HCT116 (cell line): ENCODE measurements around the gene TPBGL.

Experiments
- CTCF ChIP-seq, 3 experiments: fragments of 200-600 bp in 1 of 3; sonication (generic) in 1 of 3; IDR thresholded peaks in 2 of 3; conservative IDR thresholded peaks in 1 of 3; 2 replicates each; pipeline ENCODE4 v1.5.1; 2012 to 2017; ENCODE audit warnings: low read depth in 2 of 3, low read length in 2 of 3, antibody characterized with exemption in 1 of 3, borderline replicate concordance in 1 of 3, control low read depth in 1 of 3, mild to moderate bottlenecking in 1 of 3, mixed read lengths in 1 of 3, mixed run types in 1 of 3, moderate library complexity in 1 of 3; ENCODE audit not compliant: insufficient read depth in 1 of 3
- JUND ChIP-seq: IDR thresholded peaks from 2 replicates; pipeline ENCODE4 v1.6.1; 2012
- MAX ChIP-seq: IDR thresholded peaks from 2 replicates; pipeline ENCODE4 v1.6.1; 2012
- POLR2A ChIP-seq: IDR thresholded peaks from 2 replicates; pipeline ENCODE4 v1.7.0; 2011; ENCODE audit warnings: borderline replicate concordance; ENCODE audit not compliant: insufficient read depth, insufficient read length; ENCODE audit errors: extremely low read depth

- TF ChIP-seq JUND, result no peak
- no peak for TF ChIP-seq POLR2A
- no peak for TF ChIP-seq CTCF (IDR thresholded peaks at IDR 0.05 in 2 of 3, conservative IDR thresholded peaks at IDR 0.05 in 1 of 3; ENCODE audit: borderline replicate concordance in 1 of 3, insufficient read depth in 1 of 3, low read depth in 2 of 3, low read length in 2 of 3)
- no peak for TF ChIP-seq MAX
These were observed 25.4 kb downstream of the TPBGL start for GRCh38 chr11:75265851-75266531.
